IMR-90 (cell line): ENCODE data around the gene EXOG. TPM values are rescaled to one million over a fixed set of nuclear protein-coding genes. Genes with fewer than 3 reads are reported as not detected.

Source experiments
- ATAC-seq: fragments of 200-7000 bp; cut with Tn5 transposase; 2 replicates; pipeline ENCODE4 v1.9.1; 2020; ENCODE audit warnings: low read depth, mild to moderate bottlenecking, moderate library complexity
- BruUV-seq: library from RNA; stranded (reverse); fragments of 400-500 nt; replicated peaks from 2 replicates; lab custom pipeline; 2021; lab: Mats Ljungman, UMichigan
- CTCF ChIA-PET: fragments of 300-600 bp; formaldehyde crosslinking; extraction: SDS; loops from one replicate; lab custom pipeline; 2021; ENCODE audit warnings: antibody characterized with exemption; lab: Yijun Ruan, JAX
- POLR2A ChIA-PET: fragments of 300-600 bp; sonication (Branson Sonifier 250); formaldehyde crosslinking; loops from one replicate; lab custom pipeline; 2022; ENCODE audit warnings: antibody characterized with exemption; ENCODE audit not compliant: unreplicated experiment; lab: Charles Lee
- DNase-seq: peaks from one replicate; pipeline ENCODE4 v3.0.0; 2013
- H2AFZ ChIP-seq: replicated peaks from 2 replicates; pipeline ENCODE3; 2013; ENCODE audit warnings: low read length, mild to moderate bottlenecking; ENCODE audit not compliant: poor library complexity
- H2AK5ac ChIP-seq: 2 replicates; pipeline ENCODE4 v1.6.1; 2013; ENCODE audit warnings: low read depth, low read length, inconsistent platforms
- H2AK9ac ChIP-seq: replicated peaks from 2 replicates; pipeline ENCODE3; 2013; ENCODE audit warnings: mild to moderate bottlenecking, low read depth, low read length, moderate library complexity; ENCODE audit not compliant: poor library complexity
- H2BK120ac ChIP-seq: 2 replicates; pipeline ENCODE4 v1.6.1; 2013; ENCODE audit warnings: low read depth, low read length, inconsistent platforms
- H2BK15ac ChIP-seq: 3 replicates; pipeline ENCODE4 v1.6.1; 2013; ENCODE audit warnings: low read depth, low read length, inconsistent platforms
- H2BK20ac ChIP-seq: 2 replicates; pipeline ENCODE4 v1.6.1; 2013; ENCODE audit warnings: low read depth, mild to moderate bottlenecking, inconsistent platforms, low read length, moderate library complexity
- H2BK5ac ChIP-seq: 2 replicates; pipeline ENCODE4 v1.6.1; 2013; ENCODE audit warnings: mild to moderate bottlenecking, low read depth, low read length, inconsistent platforms; ENCODE audit not compliant: poor library complexity, severe bottlenecking
- H3K14ac ChIP-seq: replicated peaks from 2 replicates; pipeline ENCODE4 v1.6.1; 2013; ENCODE audit warnings: low read depth, low read length, inconsistent platforms
- H3K18ac ChIP-seq: 2 replicates; pipeline ENCODE4 v1.6.1; 2013; ENCODE audit warnings: low read depth, low read length, control low read depth
- H3K23ac ChIP-seq: 2 replicates; pipeline ENCODE4 v1.6.1; 2013; ENCODE audit warnings: low read depth, low read length, inconsistent platforms
- H3K27ac ChIP-seq: 2 replicates; pipeline ENCODE4 v1.5.1; 2013; ENCODE audit warnings: mild to moderate bottlenecking, control low read depth, low read length; ENCODE audit not compliant: insufficient read depth
- H3K27me3 ChIP-seq: 2 replicates; pipeline ENCODE4 v1.6.1; 2013; ENCODE audit warnings: low read length; ENCODE audit not compliant: control insufficient read depth, insufficient read depth
- H3K36me3 ChIP-seq: 2 replicates; pipeline ENCODE4 v1.6.1; 2013; ENCODE audit warnings: low read length, mixed read lengths; ENCODE audit not compliant: control insufficient read depth, insufficient read depth
- H3K4ac ChIP-seq: 2 replicates; pipeline ENCODE4 v1.6.1; 2013; ENCODE audit warnings: low read depth, low read length, inconsistent platforms
- H3K4me1 ChIP-seq: 2 replicates; pipeline ENCODE4 v1.6.1; 2013; ENCODE audit warnings: low read length, mixed read lengths; ENCODE audit not compliant: control insufficient read depth, insufficient read depth
- H3K4me2 ChIP-seq: 2 replicates; pipeline ENCODE4 v1.6.1; 2013; ENCODE audit warnings: low read depth, mild to moderate bottlenecking, control low read depth, low read length, moderate library complexity
- H3K4me3 ChIP-seq: 2 replicates; pipeline ENCODE4 v1.5.1; 2013; ENCODE audit warnings: low read depth, mild to moderate bottlenecking, control low read depth, low read length, moderate library complexity; ENCODE audit not compliant: insufficient read depth
- H3K56ac ChIP-seq: 2 replicates; pipeline ENCODE4 v1.6.1; 2013; ENCODE audit warnings: low read length, inconsistent platforms; ENCODE audit not compliant: insufficient read depth; ENCODE audit errors: extremely low read depth
- H3K79me1 ChIP-seq, 2 experiments: 2 replicates each; pipeline ENCODE4 v1.6.1; 2013; ENCODE audit warnings: low read length in 2 of 2, inconsistent platforms in 1 of 2, low read depth in 1 of 2
- H3K9ac ChIP-seq: 2 replicates; pipeline ENCODE4 v1.6.1; 2013; ENCODE audit warnings: low read depth, low read length, control low read depth
- H3K9me1 ChIP-seq: 2 replicates; pipeline ENCODE4 v1.6.1; 2013; ENCODE audit warnings: low read length, inconsistent platforms; ENCODE audit not compliant: insufficient read depth
- H3K9me3 ChIP-seq: 2 replicates; pipeline ENCODE4 v1.6.1; 2013; ENCODE audit warnings: low read length; ENCODE audit not compliant: control insufficient read depth, insufficient read depth
- H4K20me1 ChIP-seq: 2 replicates; pipeline ENCODE4 v1.6.1; 2013; ENCODE audit warnings: low read length, inconsistent platforms; ENCODE audit not compliant: insufficient read depth
- H4K5ac ChIP-seq: 2 replicates; pipeline ENCODE4 v1.6.1; 2013; ENCODE audit warnings: mild to moderate bottlenecking, low read depth, low read length, control low read depth
- H4K8ac ChIP-seq, 2 experiments: 2 replicates each; pipeline ENCODE4 v1.6.1; 2013; ENCODE audit warnings: low read depth in 2 of 2, low read length in 2 of 2, control low read depth in 1 of 2, inconsistent platforms in 1 of 2
- H4K91ac ChIP-seq: 2 replicates; pipeline ENCODE4 v1.6.1; 2013; ENCODE audit warnings: low read depth, low read length, inconsistent platforms; ENCODE audit not compliant: insufficient read depth
- CEBPB ChIP-seq: IDR thresholded peaks from 2 replicates; pipeline ENCODE4 v1.6.1; 2012; ENCODE audit warnings: low read depth, low read length, improper control_type of control experiment
- FOS ChIP-seq: fragments of 150-350 bp; IDR thresholded peaks from 2 replicates; pipeline ENCODE4 v1.6.1; 2016; ENCODE audit warnings: low read depth, low read length
- MAZ ChIP-seq: IDR thresholded peaks from 2 replicates; pipeline ENCODE4 v1.6.1; 2012; ENCODE audit warnings: low read depth, mild to moderate bottlenecking, low read length, improper control_type of control experiment, moderate library complexity, borderline replicate concordance
- NFE2L2 ChIP-seq: fragments of 150-350 bp; IDR thresholded peaks from 2 replicates; pipeline ENCODE4 v1.6.1; 2016; ENCODE audit warnings: low read depth, mild to moderate bottlenecking, low read length
- RAD21 ChIP-seq: IDR thresholded peaks from 2 replicates; pipeline ENCODE4 v1.6.1; 2012; ENCODE audit warnings: low read length, improper control_type of control experiment
- RCOR1 ChIP-seq: IDR thresholded peaks from 2 replicates; pipeline ENCODE4 v1.6.1; 2012; ENCODE audit warnings: mild to moderate bottlenecking, low read length, improper control_type of control experiment; ENCODE audit not compliant: insufficient replicate concordance
- RFX5 ChIP-seq: IDR thresholded peaks from 2 replicates; pipeline ENCODE4 v1.8.0; 2012; ENCODE audit warnings: low read depth, mild to moderate bottlenecking, low read length, moderate library complexity
- WGBS, 2 experiments: methylation state at CpG; one replicate each; pipeline versions ENCODE4 v1.1.5 to v1.1.7; 2013; ENCODE audit warnings: missing lambda C conversion rate in 2 of 2; ENCODE audit not compliant: insufficient read length in 1 of 2; ENCODE audit errors: extremely low coverage in 2 of 2; 5-methylcytosine and 5-hydroxymethylcytosine counted together
- dilution Hi-C: fragments of 300-500 bp; cut with HindIII; formaldehyde crosslinking; loops from one replicate; pipeline ENCODE4 v1.14.3; 2018; ENCODE audit warnings: low sequenced_read_pairs; ENCODE audit not compliant: unreplicated experiment
- in situ Hi-C: fragments of 300-500 bp; cut with MboI; formaldehyde crosslinking; loops from 3 replicates; pipeline ENCODE4 v1.14.3; 2019; ENCODE audit warnings: low sequenced_read_pairs, inconsistent platforms, mixed read lengths
- intact Hi-C: fragments of 100-400 bp; cut with micrococcal nuclease; formaldehyde crosslinking; loops from 2 replicates; pipeline ENCODE4 v1.10.0; 2022
- polyA plus RNA-seq, 3 experiments: library from polyadenylated mRNA; depleted of rRNA; stranded (reverse); fragments of >200 nt; gene quantifications; 2 replicates each; pipeline ENCODE4 v1.2.3, GENCODE V29; 2012; ENCODE audit warnings: low replicate concordance in 1 of 3
- total RNA-seq: library from RNA; depleted of rRNA; stranded (reverse); fragments of >200 nt; gene quantifications from 2 replicates; pipeline ENCODE4 v1.2.3, GENCODE V29; 2012
- TF ChIP-seq, protein P1 (sequence below): fragments of 150-350 bp; IDR thresholded peaks from 2 replicates; pipeline ENCODE4 v1.6.1; 2016; ENCODE audit warnings: low read depth, mild to moderate bottlenecking, low read length, moderate library complexity, borderline replicate concordance
- TF ChIP-seq, protein P2 (sequence below): conservative IDR thresholded peaks from 2 replicates; pipeline ENCODE4 v1.5.1; 2012; ENCODE audit warnings: mild to moderate bottlenecking, low read depth, low read length, improper control_type of control experiment

The EXOG gene
- total and polyA plus RNA-seq, 2 of the 4 experiments (the other 2 are of a cell fraction): 10.2 to 15.0 TPM

DNA sequence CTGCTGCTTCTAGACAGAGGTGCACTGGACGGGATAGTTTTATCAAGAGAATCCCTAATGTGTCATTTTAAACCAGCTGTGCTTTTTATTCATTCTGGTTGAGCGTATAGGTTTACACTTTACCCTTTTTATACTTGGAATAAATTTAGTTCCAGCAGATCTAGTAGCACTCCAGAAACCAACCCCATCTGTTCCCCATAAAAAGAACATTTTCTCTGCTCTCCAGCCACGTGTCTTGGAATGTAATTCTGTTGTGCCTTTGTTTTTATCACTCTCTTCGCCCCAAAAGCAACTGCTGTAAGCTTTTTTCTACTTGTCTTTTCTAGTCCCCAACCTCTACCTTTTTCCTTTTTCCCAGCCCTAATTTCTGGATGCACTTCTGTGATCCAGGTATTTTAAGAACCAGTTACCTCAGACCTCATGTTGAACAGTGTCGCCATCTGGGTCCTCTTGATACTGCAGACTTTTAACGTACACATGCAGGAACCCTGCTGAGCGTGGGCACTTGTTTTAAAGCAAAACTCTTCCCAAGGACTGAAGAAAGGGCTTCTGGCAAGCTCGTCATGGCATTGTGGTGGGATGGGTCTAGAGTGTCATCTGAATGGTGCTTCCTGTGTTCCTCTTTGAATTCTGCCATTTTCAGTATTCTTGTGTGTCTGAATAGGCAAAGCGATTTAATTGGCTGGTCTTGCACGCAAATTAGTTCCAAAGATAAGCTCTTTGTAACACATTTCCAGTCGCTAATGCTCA is 5.7 kb upstream of the EXOG start:
- Histone ChIP-seq H4K8ac (no peak overlapping the region), H3K18ac (no peak overlapping the region), H3K9me3 (no peaks in the 10 kb centered on the region), H3K9ac (no peak overlapping the region), H2BK120ac (no peak overlapping the region), H3K23ac (no peak overlapping the region), H2AFZ (no peak overlapping the region), H3K36me3 (no peaks in the 10 kb centered on the region), H3K4me3 (no peak overlapping the region), H3K14ac (no peak overlapping the region), H3K4ac (no peak overlapping the region), H3K4me2 (no peak overlapping the region), H2BK5ac (no peak overlapping the region), H3K9me1 (no peaks in the 10 kb centered on the region), H3K4me1 (peaks cover 5% of the 10 kb centered on the region), H2AK9ac (no peak overlapping the region), H4K91ac (no peak overlapping the region), H2AK5ac (no peak overlapping the region), H4K5ac (no peak overlapping the region), H2BK15ac (no peak overlapping the region), H2BK20ac (no peak overlapping the region), H3K56ac (no peak overlapping the region), H3K27me3 (no peaks in the 10 kb centered on the region), H3K27ac (no peak overlapping the region), H3K79me1 (no peaks in the 10 kb centered on the region), H4K20me1 (no peaks in the 10 kb centered on the region)
- ChIA-PET POLR2A (no interaction called here), CTCF (interaction anchor here (1.6 kb wide), 1 partner anchor 11 kb away, joined by 5 read pairs; no protein-coding TSS in a partner anchor)
- DNase-seq: no peak
- TF ChIP-seq RAD21 (no peak), NFE2L2 (no peak), CEBPB (no peak), FOS (no peak), MAZ (no peak), RFX5 (no peak), RCOR1 (no peak)
- TF ChIP-seq, protein P1, sequence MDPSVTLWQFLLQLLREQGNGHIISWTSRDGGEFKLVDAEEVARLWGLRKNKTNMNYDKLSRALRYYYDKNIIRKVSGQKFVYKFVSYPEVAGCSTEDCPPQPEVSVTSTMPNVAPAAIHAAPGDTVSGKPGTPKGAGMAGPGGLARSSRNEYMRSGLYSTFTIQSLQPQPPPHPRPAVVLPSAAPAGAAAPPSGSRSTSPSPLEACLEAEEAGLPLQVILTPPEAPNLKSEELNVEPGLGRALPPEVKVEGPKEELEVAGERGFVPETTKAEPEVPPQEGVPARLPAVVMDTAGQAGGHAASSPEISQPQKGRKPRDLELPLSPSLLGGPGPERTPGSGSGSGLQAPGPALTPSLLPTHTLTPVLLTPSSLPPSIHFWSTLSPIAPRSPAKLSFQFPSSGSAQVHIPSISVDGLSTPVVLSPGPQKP: no peak
- TF ChIP-seq, protein P2, sequence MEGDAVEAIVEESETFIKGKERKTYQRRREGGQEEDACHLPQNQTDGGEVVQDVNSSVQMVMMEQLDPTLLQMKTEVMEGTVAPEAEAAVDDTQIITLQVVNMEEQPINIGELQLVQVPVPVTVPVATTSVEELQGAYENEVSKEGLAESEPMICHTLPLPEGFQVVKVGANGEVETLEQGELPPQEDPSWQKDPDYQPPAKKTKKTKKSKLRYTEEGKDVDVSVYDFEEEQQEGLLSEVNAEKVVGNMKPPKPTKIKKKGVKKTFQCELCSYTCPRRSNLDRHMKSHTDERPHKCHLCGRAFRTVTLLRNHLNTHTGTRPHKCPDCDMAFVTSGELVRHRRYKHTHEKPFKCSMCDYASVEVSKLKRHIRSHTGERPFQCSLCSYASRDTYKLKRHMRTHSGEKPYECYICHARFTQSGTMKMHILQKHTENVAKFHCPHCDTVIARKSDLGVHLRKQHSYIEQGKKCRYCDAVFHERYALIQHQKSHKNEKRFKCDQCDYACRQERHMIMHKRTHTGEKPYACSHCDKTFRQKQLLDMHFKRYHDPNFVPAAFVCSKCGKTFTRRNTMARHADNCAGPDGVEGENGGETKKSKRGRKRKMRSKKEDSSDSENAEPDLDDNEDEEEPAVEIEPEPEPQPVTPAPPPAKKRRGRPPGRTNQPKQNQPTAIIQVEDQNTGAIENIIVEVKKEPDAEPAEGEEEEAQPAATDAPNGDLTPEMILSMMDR: no peak
- in situ Hi-C loops: no loop called here
- WGBS, 2 experiments: no CpG with 5 or more reads among the region's 11 CpGs
- no peak for ATAC-seq
- no TSS peak for BruUV-seq
- intact Hi-C loops: loop anchor here (10.0 kb wide), 1 partner anchor 514 kb away; no protein-coding TSS in a partner anchor
- dilution Hi-C loops: loop anchor here (25.0 kb wide), 1 partner anchor 128 kb away; no protein-coding TSS in a partner anchor
